HG03558 (cell line): ENCODE results near the gene DNAJB9.

Source experiments
- ATAC-seq: cut with Tn5 transposase; IDR thresholded peaks from one replicate; pipeline ENCODE4 v1.9.1; 2021; ENCODE audit warnings: moderate number of reproducible peaks; ENCODE audit not compliant: unreplicated experiment; ENCODE audit errors: extremely low read depth

The DNAJB9 gene

GRCh38 chr7:108603656-108604306, 34.1 kb downstream of the DNAJB9 start:
- ATAC-seq, result no peak

GRCh38 chr7:108604307-108605077, 34.8 kb downstream of the DNAJB9 start:
- no peak for ATAC-seq

DNA sequence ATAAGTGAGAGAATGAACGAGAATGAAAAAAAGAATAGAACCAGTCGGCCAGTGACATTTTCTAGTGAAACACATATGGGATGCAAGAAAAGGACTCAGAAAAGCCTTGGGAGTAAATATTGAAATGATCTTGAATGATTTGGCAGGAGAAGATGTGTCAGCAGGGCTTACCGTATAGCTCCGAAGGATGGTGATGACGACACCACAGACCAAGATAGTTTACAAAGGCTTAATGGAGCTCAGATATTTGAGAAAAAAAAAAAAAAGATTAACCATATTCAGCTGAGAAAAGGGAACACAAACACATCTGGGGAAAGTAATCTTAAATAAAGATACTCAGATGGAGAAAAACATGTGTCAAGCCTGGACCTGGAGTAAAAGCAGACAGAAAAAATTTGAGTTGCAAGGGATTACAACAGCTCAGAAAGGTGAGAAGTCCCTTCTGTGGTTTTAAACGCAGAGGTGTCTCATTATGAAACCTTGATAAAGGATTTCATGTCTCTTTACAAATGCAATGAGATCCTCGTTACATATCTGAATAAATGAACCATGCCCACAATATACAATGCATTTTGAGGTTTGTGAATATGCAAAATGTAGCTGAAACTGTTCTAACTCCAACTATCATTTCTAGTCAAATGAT, 36.0 kb downstream of the DNAJB9 start:
- peak; percentile 47 for ATAC-seq

DNA sequence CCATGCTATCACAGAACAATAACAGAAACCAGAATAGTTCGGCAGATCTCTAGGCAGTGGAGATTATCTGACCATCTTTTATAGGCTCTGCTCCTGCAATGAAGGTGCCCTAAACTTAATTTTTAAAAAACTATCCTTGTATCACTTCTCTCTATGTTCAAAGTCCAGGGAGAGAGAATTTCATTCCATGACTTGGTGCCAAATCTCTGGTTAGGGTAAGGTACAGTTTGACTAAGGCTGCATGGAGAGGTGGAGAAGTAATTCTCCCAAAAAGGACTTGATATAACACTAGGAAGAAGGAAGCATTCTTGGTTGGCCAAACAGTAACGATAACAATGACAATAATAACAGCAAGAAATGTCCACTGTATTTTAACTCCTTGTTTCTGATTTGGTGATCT, 40.0 kb downstream of the DNAJB9 start:
- no peak for ATAC-seq

DNA sequence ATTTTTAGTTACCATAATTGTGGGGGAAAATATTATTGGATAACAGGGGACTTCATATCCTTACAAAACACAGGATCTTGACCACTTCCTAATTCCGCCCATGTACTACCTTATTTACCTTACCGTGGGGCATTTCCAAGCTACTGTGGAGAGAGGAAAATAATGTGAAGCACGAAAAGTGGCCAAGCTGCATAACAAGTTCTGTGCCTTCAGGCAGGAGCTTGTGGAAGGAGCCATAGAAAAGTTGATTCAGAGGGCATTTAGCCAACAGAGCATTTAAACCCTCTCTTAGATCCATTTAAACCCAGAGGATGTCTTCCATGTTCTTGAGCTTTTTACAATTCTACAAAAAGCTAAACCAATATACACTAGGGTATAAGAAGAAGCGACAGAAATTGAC, 41.6 kb downstream of the DNAJB9 start:
- no peak for ATAC-seq

DNA sequence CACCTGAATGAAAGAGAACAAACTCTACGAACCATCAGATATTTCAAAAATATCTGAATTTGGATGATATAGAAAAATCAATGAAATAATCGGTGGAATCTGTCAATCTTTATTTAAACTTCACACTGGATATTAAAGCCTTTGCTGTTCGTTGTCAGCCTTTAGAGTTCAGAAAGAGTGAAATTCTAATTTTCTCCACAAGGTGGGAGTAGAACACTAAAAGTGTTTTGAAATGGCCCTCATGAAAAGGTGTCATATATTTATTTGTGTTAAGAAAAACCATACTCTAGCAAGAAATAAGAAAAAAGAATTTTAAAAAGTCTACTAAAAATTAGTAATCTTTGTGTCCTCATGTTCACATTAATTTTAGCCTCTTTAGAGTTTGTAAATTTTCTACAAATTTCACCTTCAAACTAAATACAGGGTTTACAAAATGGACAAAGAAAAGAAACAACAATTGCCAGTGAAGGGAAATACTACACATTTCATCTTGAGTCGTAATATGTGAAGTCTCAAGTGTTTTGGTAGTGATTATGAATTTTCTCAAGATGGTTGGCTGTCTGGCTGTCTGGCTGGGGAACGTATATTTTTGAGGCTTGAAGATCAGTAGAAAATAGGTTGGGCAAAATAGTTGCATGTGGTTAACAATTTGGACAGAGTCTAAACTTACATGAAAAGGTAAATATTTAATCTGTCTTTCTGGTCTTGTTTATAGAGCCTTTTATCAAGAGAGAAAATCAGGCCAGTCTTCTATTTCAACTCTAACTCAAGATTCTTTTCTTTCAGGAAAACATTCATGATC, 43.7 kb downstream of the DNAJB9 start:
- ATAC-seq, result no peak

DNA sequence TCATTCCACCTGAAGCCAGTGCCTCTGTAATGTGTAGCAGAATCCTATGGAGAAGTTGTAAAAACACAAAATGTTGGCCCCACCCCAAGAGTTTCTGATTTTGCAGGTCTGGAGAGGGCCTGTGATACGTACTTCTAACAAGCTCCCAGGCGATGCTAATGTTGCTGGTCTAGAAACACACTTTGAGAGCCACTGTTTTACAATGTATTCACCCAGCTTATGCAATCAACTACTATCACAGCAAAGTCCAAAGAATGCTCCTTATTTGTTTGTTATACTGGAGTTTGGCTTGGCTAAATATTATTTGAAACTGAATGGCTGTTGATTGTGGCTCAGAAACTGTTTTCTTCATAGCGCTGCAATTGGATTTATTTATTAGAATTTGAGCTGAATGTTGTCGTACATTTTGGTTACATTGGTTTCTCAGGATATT, 44.3 kb downstream of the DNAJB9 start:
- no peak for ATAC-seq

- ATAC-seq, result no peak
Measured at GRCh38 chr7:108614896-108615295, 45.2 kb downstream of the DNAJB9 start.

DNA sequence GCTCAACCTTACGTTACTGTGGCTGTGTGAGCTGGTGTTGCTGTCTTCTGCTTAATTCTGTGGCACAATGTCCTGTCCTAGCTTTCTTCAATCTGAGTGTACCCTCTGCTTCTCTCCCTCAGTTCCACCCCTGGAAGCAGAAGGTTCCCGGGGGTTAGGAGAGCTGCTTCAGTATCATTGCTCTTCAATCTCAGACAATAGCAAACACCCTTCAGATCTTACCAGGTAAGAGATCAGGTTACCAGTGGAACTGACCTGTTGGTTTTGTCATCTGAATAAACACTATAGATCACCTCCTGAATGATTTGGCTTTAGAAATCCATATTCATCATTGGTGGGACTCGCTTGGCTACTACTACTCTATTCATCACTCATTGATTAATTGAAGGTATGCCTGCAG, 48.4 kb downstream of the DNAJB9 start:
- ATAC-seq, result no peak

DNA sequence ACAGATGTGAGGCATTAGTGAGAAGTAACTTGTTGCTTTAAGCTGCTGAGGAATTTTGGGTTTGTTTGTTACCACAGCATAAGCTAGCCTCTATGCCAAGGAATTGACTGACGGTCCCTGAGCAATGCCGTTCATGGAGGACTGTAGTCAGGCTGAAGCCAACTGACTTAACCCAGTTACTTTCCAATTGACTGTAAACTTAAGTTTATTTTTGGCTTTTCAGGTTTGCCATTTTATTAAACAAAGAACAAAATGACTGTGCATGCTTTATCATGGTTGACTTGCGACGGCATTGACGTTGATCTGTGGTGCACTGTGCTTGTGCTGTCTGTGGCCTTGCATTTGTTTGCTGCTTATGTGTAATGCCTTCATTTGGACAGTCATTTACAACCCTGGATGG, 53.5 kb downstream of the DNAJB9 start:
- ATAC-seq, result no peak
